HL-60 (cell line): ENCODE measurements around the gene MBD2.

ENCODE experiments used
- POLR2AphosphoS5 ChIP-seq: IDR thresholded peaks from 2 replicates; pipeline ENCODE4 v1.6.1; 2012; ENCODE audit warnings: low read depth
- REST ChIP-seq: IDR thresholded peaks from 2 replicates; pipeline ENCODE4 v1.6.1; 2012; ENCODE audit warnings: low read depth; ENCODE audit not compliant: insufficient replicate concordance
- TF ChIP-seq, protein P1 (sequence below): IDR thresholded peaks from one replicate; pipeline ENCODE4 v1.5.1; 2011; ENCODE audit warnings: low read length, control low read depth, inconsistent platforms; ENCODE audit not compliant: insufficient read depth

DNA sequence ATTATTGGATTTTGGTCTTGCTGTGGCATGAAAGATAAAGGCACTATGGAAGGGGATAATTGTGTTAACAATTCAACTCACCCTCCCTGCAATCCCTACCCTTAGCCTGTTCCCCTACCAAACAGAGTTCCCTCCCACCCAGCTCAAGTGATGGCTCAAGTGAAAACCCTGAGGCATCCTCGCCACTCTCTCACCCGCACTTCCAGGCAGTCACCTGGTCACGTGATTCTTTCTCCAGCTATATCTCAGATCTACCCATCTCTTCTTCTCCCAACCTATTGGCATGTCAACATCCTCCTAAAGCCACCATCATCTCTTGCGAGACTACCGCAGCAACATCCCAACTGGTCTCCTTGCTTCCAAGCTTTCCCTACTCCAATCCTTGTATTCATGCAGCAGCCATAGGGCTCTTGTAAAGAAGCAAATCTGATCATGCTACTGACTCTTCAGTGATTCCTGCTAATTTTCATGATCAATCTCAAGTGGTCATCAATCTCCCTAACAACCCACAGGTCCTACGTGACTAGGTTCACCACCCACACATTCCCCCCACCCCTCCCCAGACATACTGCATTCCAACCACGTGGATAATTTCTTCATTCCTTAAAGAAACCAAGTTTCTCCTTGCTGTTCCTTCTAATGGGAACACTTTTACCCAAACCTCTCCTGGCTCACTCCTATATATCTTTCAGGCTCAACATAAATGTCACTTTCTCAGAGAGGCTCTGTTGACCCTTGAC lies 66.7 kb downstream of the MBD2 start:
- TF ChIP-seq, protein P1, sequence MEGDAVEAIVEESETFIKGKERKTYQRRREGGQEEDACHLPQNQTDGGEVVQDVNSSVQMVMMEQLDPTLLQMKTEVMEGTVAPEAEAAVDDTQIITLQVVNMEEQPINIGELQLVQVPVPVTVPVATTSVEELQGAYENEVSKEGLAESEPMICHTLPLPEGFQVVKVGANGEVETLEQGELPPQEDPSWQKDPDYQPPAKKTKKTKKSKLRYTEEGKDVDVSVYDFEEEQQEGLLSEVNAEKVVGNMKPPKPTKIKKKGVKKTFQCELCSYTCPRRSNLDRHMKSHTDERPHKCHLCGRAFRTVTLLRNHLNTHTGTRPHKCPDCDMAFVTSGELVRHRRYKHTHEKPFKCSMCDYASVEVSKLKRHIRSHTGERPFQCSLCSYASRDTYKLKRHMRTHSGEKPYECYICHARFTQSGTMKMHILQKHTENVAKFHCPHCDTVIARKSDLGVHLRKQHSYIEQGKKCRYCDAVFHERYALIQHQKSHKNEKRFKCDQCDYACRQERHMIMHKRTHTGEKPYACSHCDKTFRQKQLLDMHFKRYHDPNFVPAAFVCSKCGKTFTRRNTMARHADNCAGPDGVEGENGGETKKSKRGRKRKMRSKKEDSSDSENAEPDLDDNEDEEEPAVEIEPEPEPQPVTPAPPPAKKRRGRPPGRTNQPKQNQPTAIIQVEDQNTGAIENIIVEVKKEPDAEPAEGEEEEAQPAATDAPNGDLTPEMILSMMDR, result no peak
- TF ChIP-seq POLR2AphosphoS5 (no peak), REST (no peak)
